Mononuclear cell (primary cell): ENCODE data around the gene MMP10. TPM values are rescaled to one million over a fixed set of nuclear protein-coding genes. Genes with fewer than 3 reads are reported as not detected.
"Not testable (repeated sequence)": the region's sequence is repeated elsewhere in the genome, so short reads cannot be mapped to it uniquely, and the experiment has no call there.

Source experiments
- H3K27me3 ChIP-seq: 2 replicates; pipeline ENCODE4 v1.6.0; 2011; ENCODE audit warnings: low read length, control low read depth; ENCODE audit not compliant: insufficient read depth
- H3K4me1 ChIP-seq: 2 replicates; pipeline ENCODE4 v1.5.1; 2011; ENCODE audit warnings: mild to moderate bottlenecking, low read length, control low read depth; ENCODE audit not compliant: insufficient read depth
- H3K4me3 ChIP-seq: 2 replicates; pipeline ENCODE4 v1.5.1; 2011; ENCODE audit warnings: mild to moderate bottlenecking, low read length, moderate library complexity
- H3K9me3 ChIP-seq: 2 replicates; pipeline ENCODE4 v1.5.1; 2011; ENCODE audit warnings: low read depth, mild to moderate bottlenecking, control low read depth, low read length
- total RNA-seq: library from RNA; depleted of rRNA; stranded (reverse); fragments of >200 nt; gene quantifications from one replicate; pipeline ENCODE4 v1.2.3, GENCODE V29; 2012

The MMP10 gene
- total RNA-seq, 1 donor: 0.31 TPM

GRCh38 chr11:102761646-102762238, 18.7 kb downstream of the MMP10 start:
- Histone ChIP-seq H3K9me3 (no peaks in the 10 kb centered on the region), H3K27me3 (peaks cover 9% of the 10 kb centered on the region), H3K4me1 (peaks cover 11% of the 10 kb centered on the region), H3K4me3 (no peak overlapping the region)

- peaks cover 13% of the 10 kb centered on the region for H3K27me3 ChIP-seq
- H3K9me3 ChIP-seq: no peaks in the 10 kb centered on the region
- peaks cover 11% of the 10 kb centered on the region for H3K4me1 ChIP-seq
- H3K4me3 ChIP-seq: no peak overlapping the region
These were observed 19.9 kb downstream of the MMP10 start for GRCh38 chr11:102760344-102761035.

GRCh38 chr11:102757823-102758549, 22.4 kb downstream of the MMP10 start:
- no peaks in the 10 kb centered on the region for H3K9me3 ChIP-seq
- peaks cover 20% of the 10 kb centered on the region for H3K27me3 ChIP-seq

GRCh38 chr11:102753267-102753666, 27.2 kb downstream of the MMP10 start:
- Histone ChIP-seq H3K4me3 (no peak overlapping the region), H3K27me3 (peaks cover 19% of the 10 kb centered on the region), H3K9me3 (no peaks in the 10 kb centered on the region), H3K4me1 (peaks cover 7% of the 10 kb centered on the region)

More at GRCh38 chr11:102757823-102758549, 22.4 kb downstream of the MMP10 start:
- Histone ChIP-seq H3K4me3 (no peak overlapping the region), H3K4me1 (peaks cover 11% of the 10 kb centered on the region)

GRCh38 chr11:102751673-102752072, 28.8 kb downstream of the MMP10 start:
- Histone ChIP-seq H3K27me3 (peaks cover 14% of the 10 kb centered on the region), H3K4me1 (no peaks in the 10 kb centered on the region), H3K4me3 (no peak overlapping the region), H3K9me3 (no peaks in the 10 kb centered on the region)

GRCh38 chr11:102749101-102749722, 31.2 kb downstream of the MMP10 start:
- Histone ChIP-seq H3K9me3 (no peaks in the 10 kb centered on the region), H3K4me3 (no peak overlapping the region), H3K27me3 (peaks cover 11% of the 10 kb centered on the region), H3K4me1 (no peaks in the 10 kb centered on the region)

- not testable (repeated sequence) for H3K27me3 ChIP-seq, H3K4me3 ChIP-seq, H3K4me1 ChIP-seq, H3K9me3 ChIP-seq
These were observed 33.5 kb downstream of the MMP10 start for GRCh38 chr11:102746746-102747578.

- Histone ChIP-seq H3K9me3 (no peaks in the 10 kb centered on the region), H3K4me1 (no peaks in the 10 kb centered on the region), H3K27me3 (peaks cover 45% of the 10 kb centered on the region), H3K4me3 (no peak overlapping the region)
These were observed 45.8 kb downstream of the MMP10 start for GRCh38 chr11:102734650-102735049.

GRCh38 chr11:102733232-102733875, 47.1 kb downstream of the MMP10 start:
- peaks cover 39% of the 10 kb centered on the region for H3K27me3 ChIP-seq
- H3K4me3 ChIP-seq: no peak overlapping the region
- H3K4me1 ChIP-seq: peaks cover 5% of the 10 kb centered on the region
- H3K9me3 ChIP-seq: no peaks in the 10 kb centered on the region

- H3K4me3 ChIP-seq, H3K9me3 ChIP-seq: not testable (repeated sequence)
- peaks cover 25% of the 10 kb centered on the region for H3K4me1 ChIP-seq
- H3K27me3 ChIP-seq: peaks cover 18% of the 10 kb centered on the region
These were observed 49.5 kb downstream of the MMP10 start for GRCh38 chr11:102730944-102731343.

GRCh38 chr11:102729849-102730815, 50.3 kb downstream of the MMP10 start:
- Histone ChIP-seq H3K27me3 (peaks cover 13% of the 10 kb centered on the region), H3K4me3 (no peak overlapping the region), H3K9me3 (no peaks in the 10 kb centered on the region), H3K4me1 (peaks cover 27% of the 10 kb centered on the region)

GRCh38 chr11:102727890-102728289, 52.5 kb downstream of the MMP10 start:
- Histone ChIP-seq H3K9me3 (no peaks in the 10 kb centered on the region), H3K27me3 (no peaks in the 10 kb centered on the region), H3K4me1 (peaks cover 41% of the 10 kb centered on the region), H3K4me3 (no peak overlapping the region)

- peaks cover 48% of the 10 kb centered on the region for H3K4me1 ChIP-seq
- H3K4me3 ChIP-seq: no peak within 1 kb of the TSS
- H3K27me3 ChIP-seq: no peaks in the 10 kb centered on the region
- no peaks in the 10 kb centered on the region for H3K9me3 ChIP-seq
These were observed 55.4 kb downstream of the MMP10 start, which contains the start of gene MMP8 for GRCh38 chr11:102724904-102725500. TSS of gene MMP8 (minus strand) at chr11:102724954. CDS start at chr11:102724855, 99 bp downstream.
